Measurements from ENCODE around the gene IQCB1. TPM values are rescaled to one million over a fixed set of nuclear protein-coding genes. Genes with fewer than 3 reads are reported as not detected.
A peak's percentile ranks its signal among the peaks of the same experiment; 100 is the strongest.

IQCB1 gene
- total and polyA plus RNA-seq, 9 of the 15 experiments (the other 6 are each of a cell fraction or from before 2014, with no cell fraction given) = 21.1 to 38.1 (median 27.5) TPM

GRCh38 chr3:121749276-121750086 is 85.4 kb downstream of the IQCB1 start, which contains the start of gene GOLGB1 (continued):
- TF ChIP-seq HOMEZ (CRISPR knock-in tag; IDR thresholded peaks at IDR 0.05) (no peak), U2AF2 (optimal IDR thresholded peaks at IDR 0.05; ENCODE audit: low read depth, low read length) (no peak), PYGO2 (tag; IDR thresholded peaks at IDR 0.05) (no peak), ZNF354B (CRISPR knock-in tag; IDR thresholded peaks at IDR 0.05) (no peak), STAG1 (CRISPR knock-in tag; IDR thresholded peaks at IDR 0.05; ENCODE audit: borderline replicate concordance) (no peak), NR2C2 (CRISPR knock-in tag; IDR thresholded peaks at IDR 0.05) (peak; percentile 99), NR2C2 (tag; IDR thresholded peaks at IDR 0.05) (peak; percentile 99), ILK (tag; IDR thresholded peaks at IDR 0.05; ENCODE audit: borderline replicate concordance, low read depth) (no peak), WHSC1 (IDR thresholded peaks at IDR 0.05; ENCODE audit: low read length) (no peak), SNIP1 (IDR thresholded peaks at IDR 0.05; ENCODE audit: low read depth) (no peak), SMARCC2 (IDR thresholded peaks at IDR 0.05; ENCODE audit: low read depth) (no peak), ZBTB40 (IDR thresholded peaks at IDR 0.05) (peak; percentile 98), ZBTB40 (CRISPR knock-in tag; IDR thresholded peaks at IDR 0.05) (no peak)

Measured in K562 (cell line).